ENCODE data around the gene WWOX. TPM values are rescaled to one million over a fixed set of nuclear protein-coding genes. Genes with fewer than 3 reads are reported as not detected.

Gene WWOX
- total RNA-seq, 1 donor from 2014 or later = 19.1 TPM

GRCh38 chr16:79114759-79115158 lies 1015.3 kb downstream of the WWOX start:
- no peak for DNase-seq (ENCODE audit: extremely low read depth, low read depth, low spot score)

DNA sequence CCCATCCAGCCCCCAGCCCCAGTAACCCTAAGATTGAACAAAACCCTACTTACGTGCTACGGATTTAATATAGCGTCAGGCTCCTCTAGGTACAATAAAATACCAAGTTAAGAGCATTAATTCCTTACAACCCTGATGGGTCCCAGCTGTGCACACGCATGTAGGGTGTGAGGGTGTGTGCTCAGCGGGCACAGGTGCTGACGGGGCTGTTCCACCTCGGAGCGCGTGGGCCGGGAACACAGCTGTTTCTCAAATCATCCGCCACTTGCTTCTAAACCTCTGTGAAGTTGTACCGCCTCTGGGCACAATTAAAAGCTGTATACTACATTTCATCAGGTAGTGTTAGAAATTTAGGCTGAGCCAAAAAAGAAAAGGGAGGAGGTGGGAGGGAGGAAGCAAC lies 1022.5 kb downstream of the WWOX start:
- DNase-seq (ENCODE audit: extremely low read depth, low read depth, low spot score) = no peak

DNA sequence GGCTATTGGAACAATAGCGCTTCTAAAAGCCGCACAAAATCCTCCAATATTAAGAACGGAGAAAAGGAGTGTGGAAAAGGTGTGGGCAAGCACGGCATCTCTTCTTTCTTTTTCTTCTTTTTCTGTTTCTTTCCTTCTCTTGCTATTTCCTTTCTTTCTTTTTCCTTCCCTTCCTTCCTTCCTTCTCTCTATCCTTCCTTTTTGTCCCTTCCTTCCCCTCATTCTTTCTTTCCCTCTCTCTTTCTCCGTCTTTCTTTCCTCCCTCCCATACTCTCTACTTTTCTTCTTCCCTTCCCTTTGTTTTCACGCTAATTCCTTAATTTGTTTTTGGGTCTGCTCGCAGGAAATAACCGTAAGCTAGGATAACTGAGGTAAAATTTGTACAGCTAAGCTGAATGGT lies 1022.9 kb downstream of the WWOX start:
- no peak for DNase-seq (ENCODE audit: extremely low read depth, low read depth, low spot score)

- no peak for DNase-seq (ENCODE audit: extremely low read depth, low read depth, low spot score)
These were observed 1024.7 kb downstream of the WWOX start for GRCh38 chr16:79124016-79124756.

GRCh38 chr16:79127766-79128165 lies 1028.3 kb downstream of the WWOX start:
- DNase-seq (ENCODE audit: extremely low read depth, low read depth, low spot score) = no peak

GRCh38 chr16:79128706-79129105 lies 1029.3 kb downstream of the WWOX start:
- DNase-seq (ENCODE audit: extremely low read depth, low read depth, low spot score) = no peak

DNA sequence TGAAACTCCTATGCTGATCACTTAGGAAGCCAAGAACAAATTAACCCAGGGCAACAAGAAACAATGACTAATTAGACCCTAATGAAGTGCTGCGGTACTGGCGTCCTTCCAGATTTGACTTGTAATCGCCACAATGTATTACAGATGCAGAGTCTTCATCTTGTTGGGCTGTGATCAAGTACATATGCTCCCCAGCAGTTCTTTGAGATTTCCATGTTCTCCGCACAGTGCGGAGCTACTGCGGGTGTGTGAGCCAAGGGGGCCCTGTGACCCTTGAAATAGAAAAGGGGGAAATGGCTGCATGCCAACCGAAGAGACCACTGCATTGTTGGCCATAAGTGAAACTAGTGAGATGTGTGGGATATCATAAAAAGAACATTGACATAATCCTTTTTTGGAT lies 1031.2 kb downstream of the WWOX start:
- DNase-seq (ENCODE audit: extremely low read depth, low read depth, low spot score) = no peak

GRCh38 chr16:79131321-79132075 lies 1032.0 kb downstream of the WWOX start:
- no peak for DNase-seq (ENCODE audit: extremely low read depth, low read depth, low spot score)

GRCh38 chr16:79132701-79133100 lies 1033.2 kb downstream of the WWOX start:
- no peak for DNase-seq (ENCODE audit: extremely low read depth, low read depth, low spot score)

DNA sequence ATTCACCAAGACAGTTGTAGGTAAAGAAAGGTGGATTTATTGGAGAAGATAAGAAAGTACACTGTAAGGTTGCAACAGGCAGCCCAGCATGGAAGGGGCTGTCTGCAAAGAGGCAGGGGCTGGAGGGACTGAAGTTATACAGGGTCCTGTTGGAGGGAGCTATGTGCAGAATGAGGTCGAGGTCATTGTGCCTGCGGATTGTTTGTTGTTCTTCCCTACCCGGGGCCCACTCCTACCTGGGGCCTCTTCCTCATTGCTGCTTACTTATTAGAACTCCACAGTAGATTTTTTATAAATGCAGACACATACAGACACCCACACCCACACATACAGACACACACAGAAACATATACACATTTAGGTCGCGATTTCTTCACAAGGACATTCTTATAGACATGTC lies 1034.8 kb downstream of the WWOX start:
- DNase-seq (ENCODE audit: extremely low read depth, low read depth, low spot score) = no peak

- no peak for DNase-seq (ENCODE audit: extremely low read depth, low read depth, low spot score)
These were observed 1037.5 kb downstream of the WWOX start for GRCh38 chr16:79136955-79137354.

GRCh38 chr16:79137426-79137939 lies 1038.0 kb downstream of the WWOX start:
- no peak for DNase-seq (ENCODE audit: extremely low read depth, low read depth, low spot score)

GRCh38 chr16:79139799-79140198 lies 1040.3 kb downstream of the WWOX start:
- DNase-seq (ENCODE audit: extremely low read depth, low read depth, low spot score) = no peak

DNA sequence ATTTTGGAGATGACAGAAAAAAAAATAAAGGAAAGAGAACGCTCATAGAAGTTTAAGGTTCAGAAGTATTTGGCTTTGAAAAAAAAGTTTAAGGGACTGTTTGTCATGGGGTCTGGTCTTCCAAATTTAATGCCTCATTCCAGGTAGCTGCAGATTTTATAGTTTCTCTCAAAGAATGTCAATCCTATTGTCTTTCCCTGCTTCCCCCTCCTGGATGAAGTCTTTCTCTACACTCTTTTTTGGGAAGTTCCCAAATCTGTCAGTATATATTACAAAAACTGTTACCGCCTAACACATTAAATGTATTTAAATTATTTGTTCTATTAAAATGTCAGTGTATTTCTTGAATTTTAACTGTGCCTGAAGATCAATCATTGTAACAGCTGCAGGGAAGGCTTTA lies 1043.6 kb downstream of the WWOX start:
- DNase-seq (ENCODE audit: extremely low read depth, low read depth, low spot score) = no peak

DNA sequence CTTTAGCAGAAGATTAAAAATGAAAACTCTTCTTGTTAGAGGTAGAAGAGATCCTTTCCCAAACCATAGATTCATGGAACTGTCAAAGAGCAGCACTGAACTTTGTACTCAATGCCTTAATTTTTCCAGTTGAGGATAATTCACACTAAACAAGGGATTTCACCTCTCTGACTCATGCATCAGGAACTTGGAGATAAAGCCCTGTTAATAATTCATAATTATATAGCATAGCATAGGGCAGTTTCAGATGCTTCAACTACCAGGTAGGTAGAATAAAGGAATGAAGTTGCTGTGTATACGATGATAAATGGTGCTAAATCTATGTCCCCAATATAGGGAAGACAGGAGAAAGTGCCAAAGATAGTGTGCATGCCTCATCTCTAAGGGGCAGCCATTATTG lies 1050.7 kb downstream of the WWOX start:
- DNase-seq (ENCODE audit: extremely low read depth, low read depth, low spot score) = no peak

GRCh38 chr16:79150632-79151310 lies 1051.3 kb downstream of the WWOX start:
- no peak for DNase-seq (ENCODE audit: extremely low read depth, low read depth, low spot score)

DNA sequence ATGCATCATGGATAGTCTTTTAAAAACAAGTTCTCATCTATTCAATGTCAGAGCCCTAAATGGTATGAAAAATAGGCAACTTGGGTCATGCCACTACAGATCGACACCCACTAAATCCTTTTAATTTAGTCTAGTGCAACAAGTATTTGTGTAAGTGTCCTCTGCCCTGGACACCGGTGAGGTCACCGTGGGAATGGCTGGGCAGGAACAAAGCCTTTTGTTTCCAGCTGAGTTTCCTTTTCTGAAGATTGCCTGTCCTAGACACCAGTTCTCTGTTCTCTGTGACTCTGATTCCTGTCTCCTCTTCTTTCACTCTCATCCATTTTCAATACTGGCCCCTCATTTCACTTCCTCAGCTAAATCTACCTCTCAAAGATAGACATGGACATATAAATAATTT lies 1054.6 kb downstream of the WWOX start:
- DNase-seq (ENCODE audit: extremely low read depth, low read depth, low spot score) = no peak

GRCh38 chr16:79155471-79155870 lies 1056.0 kb downstream of the WWOX start:
- DNase-seq (ENCODE audit: extremely low read depth, low read depth, low spot score) = no peak

DNA sequence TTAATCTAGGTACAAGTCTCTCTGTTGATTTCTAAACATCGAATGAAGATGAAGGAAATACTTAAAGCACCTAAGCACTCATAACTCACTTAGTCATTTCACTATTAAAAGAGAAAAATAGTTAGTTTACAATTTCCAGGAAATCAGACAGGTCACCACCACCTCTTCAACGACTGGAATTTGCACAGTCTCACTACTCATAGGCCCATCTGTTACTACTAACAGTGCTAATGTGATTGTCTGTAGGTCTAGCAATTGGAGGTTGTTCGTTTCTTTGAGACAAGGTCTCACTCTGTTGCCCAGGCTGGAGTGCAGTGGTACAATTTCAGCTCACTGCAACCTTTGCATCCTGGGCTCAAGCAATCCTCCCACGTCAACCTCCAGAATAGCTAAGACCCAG lies 1056.5 kb downstream of the WWOX start:
- no peak for DNase-seq (ENCODE audit: extremely low read depth, low read depth, low spot score)

GRCh38 chr16:79156761-79157160 lies 1057.3 kb downstream of the WWOX start:
- no peak for DNase-seq (ENCODE audit: extremely low read depth, low read depth, low spot score)

DNA sequence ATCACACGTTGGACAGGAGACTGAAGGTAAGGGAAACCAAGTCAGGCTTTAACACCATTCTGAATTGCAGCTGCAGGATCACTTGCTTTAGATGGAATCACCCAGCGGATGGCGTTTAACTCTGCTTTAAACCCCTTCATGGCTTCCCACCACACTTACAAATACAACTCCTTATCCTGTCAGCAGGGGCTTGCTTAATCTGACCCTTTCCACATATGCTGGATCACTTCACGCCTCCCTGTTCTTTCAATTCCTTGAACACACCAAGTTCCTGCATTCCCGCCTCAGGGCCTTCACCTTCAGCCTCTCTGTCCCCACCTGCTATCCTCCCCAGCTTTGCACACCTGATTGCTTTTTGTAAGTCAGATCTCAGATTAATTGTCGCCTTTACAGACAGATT lies 1058.9 kb downstream of the WWOX start:
- DNase-seq (ENCODE audit: extremely low read depth, low read depth, low spot score) = no peak
